K562 (cell line): ENCODE data around the gene ATF3. TPM values are rescaled to one million over a fixed set of nuclear protein-coding genes. Genes with fewer than 3 reads are reported as not detected.

Experiments used
- ATAC-seq: fragments of 200-7000 bp; cut with Tn5 transposase; 3 replicates; pipeline ENCODE4 v1.9.1; 2020; ENCODE audit warnings: moderate library complexity
- BruUV-seq: library from RNA; stranded (reverse); fragments of 400-500 nt; replicated peaks from 2 replicates; lab custom pipeline; 2021; lab: Mats Ljungman, UMichigan
- CTCF ChIA-PET: fragments of 300-600 bp; formaldehyde crosslinking; extraction: SDS; loops from one replicate; lab custom pipeline; 2021; ENCODE audit warnings: low intra/inter-chr PET ratio; lab: Yijun Ruan, JAX
- POLR2A ChIA-PET: fragments of 300-600, 350-650 bp; sonication (Branson Sonifier 250); formaldehyde crosslinking; extraction: SDS; loops from one replicate; lab custom pipeline; 2021; ENCODE audit warnings: antibody characterized with exemption, inconsistent platforms; lab: Yijun Ruan, JAX
- DNase-seq, 4 experiments: peaks; one replicate each; pipeline versions ENCODE4 v3.0.0 to v3.0.0-alpha.2; 2011 to 2018; ENCODE audit warnings: low spot score in 3 of 4, mixed read lengths in 3 of 4; ENCODE audit errors: extremely low read depth in 1 of 4
- FAIRE-seq: peaks from 2 replicates; lab custom pipeline; 2011; peaks lifted over from hg19 to GRCh38; lab: Jason Lieb, UNC
- H2AFZ ChIP-seq: 2 replicates; pipeline ENCODE4 v1.6.0; 2011; ENCODE audit warnings: low read depth, low read length, control low read depth, inconsistent platforms
- H3K27ac ChIP-seq: fragments of 200-600 bp; 3 replicates; pipeline ENCODE4 v1.8.0; 2011; ENCODE audit warnings: low read depth, mild to moderate bottlenecking, control low read depth, inconsistent platforms, low read length, moderate library complexity, mixed read lengths; ENCODE audit errors: extremely low read depth
- H3K27me3 ChIP-seq, 2 experiments: fragments of 300-600 bp in 1 of 2; 2 replicates in 1 of 2; 3 replicates in 1 of 2; pipeline versions ENCODE4 v1.6.0 to v1.8.0; 2011; ENCODE audit warnings: inconsistent platforms in 2 of 2, low read length in 2 of 2, mild to moderate bottlenecking in 1 of 2, mixed read lengths in 1 of 2, moderate library complexity in 1 of 2; ENCODE audit not compliant: control insufficient read depth in 2 of 2, insufficient read depth in 2 of 2
- H3K36me3 ChIP-seq: fragments of 300-600 bp; 3 replicates; pipeline ENCODE4 v1.8.0; 2011; ENCODE audit warnings: mild to moderate bottlenecking, low read length, inconsistent platforms; ENCODE audit not compliant: control insufficient read depth, insufficient read depth
- H3K4me1 ChIP-seq, 2 experiments: fragments of 200-600 bp in 1 of 2; replicated peaks in 1 of 2; 2 replicates in 1 of 2; 3 replicates in 1 of 2; pipeline versions ENCODE4 v1.5.1 to v1.8.0; 2011; ENCODE audit warnings: inconsistent platforms in 2 of 2, low read length in 2 of 2, mild to moderate bottlenecking in 1 of 2, mixed read lengths in 1 of 2, moderate library complexity in 1 of 2; ENCODE audit not compliant: control insufficient read depth in 2 of 2, insufficient read depth in 2 of 2
- H3K4me2 ChIP-seq: 2 replicates; pipeline ENCODE4 v1.6.1; 2011; ENCODE audit warnings: low read length, control low read depth, inconsistent platforms, mixed read lengths; ENCODE audit not compliant: insufficient read depth
- H3K4me3 ChIP-seq: fragments of 200-600 bp; sonication (generic), shearing (Covaris generic); 2 replicates; pipeline ENCODE4 v1.5.1; 2016; ENCODE audit warnings: control low read depth, inconsistent platforms
- H3K79me2 ChIP-seq: fragments of 200-600 bp; 3 replicates; pipeline ENCODE4 v1.8.0; 2011; ENCODE audit warnings: low read length, inconsistent platforms; ENCODE audit not compliant: control insufficient read depth, insufficient read depth
- H3K9ac ChIP-seq, 2 experiments: 2 replicates each; pipeline versions ENCODE4 v1.6.0 to v1.6.1; 2011; ENCODE audit warnings: low read depth in 2 of 2, low read length in 2 of 2, control low read depth in 1 of 2, inconsistent platforms in 1 of 2, mild to moderate bottlenecking in 1 of 2, mixed read lengths in 1 of 2; ENCODE audit not compliant: insufficient read depth in 1 of 2
- H3K9me1 ChIP-seq: one replicate; pipeline ENCODE4 v1.6.0; 2011; ENCODE audit warnings: inconsistent platforms, mild to moderate bottlenecking, low read length, moderate library complexity; ENCODE audit not compliant: control insufficient read depth, insufficient read depth
- H3K9me3 ChIP-seq: replicated peaks from 2 replicates; pipeline ENCODE4 v1.5.1; 2011; ENCODE audit warnings: low read depth, low read length, inconsistent platforms; ENCODE audit not compliant: control insufficient read depth, insufficient read depth
- H4K20me1 ChIP-seq: replicated peaks from 2 replicates; pipeline ENCODE4 v1.6.1; 2011; ENCODE audit warnings: low read length, inconsistent platforms, mixed read lengths; ENCODE audit not compliant: control insufficient read depth, insufficient read depth
- ETV1 ChIP-seq: fragments of 450-650 bp; conservative IDR thresholded peaks from 2 replicates; pipeline ENCODE4 v1.6.1; 2016; ENCODE audit warnings: missing genetic modification characterization, control low read depth, low read depth, missing compliant biosample characterization
- MIER1 ChIP-seq: fragments of 450-650 bp; IDR thresholded peaks from 2 replicates; pipeline ENCODE4 v1.6.1; 2016; ENCODE audit warnings: antibody characterized with exemption, mild to moderate bottlenecking, low read depth
- POLR2G ChIP-seq: fragments of 200-400 bp; formaldehyde crosslinking; IDR thresholded peaks from 2 replicates; pipeline ENCODE4 v1.6.1; 2017; ENCODE audit warnings: low read depth, mild to moderate bottlenecking, antibody characterized with exemption, low read length, moderate library complexity
- POLR2H ChIP-seq: IDR thresholded peaks from 2 replicates; pipeline ENCODE4 v1.6.1; 2016; ENCODE audit warnings: missing genetic modification characterization, low read depth, mild to moderate bottlenecking, control low read depth, missing compliant biosample characterization, moderate library complexity
- RBFOX2 ChIP-seq: fragments of 200-400 bp; formaldehyde crosslinking; IDR thresholded peaks from 2 replicates; pipeline ENCODE4 v1.6.1; 2017; ENCODE audit warnings: low read depth, mild to moderate bottlenecking, low read length, moderate library complexity
- SOX6 ChIP-seq: fragments of 450-650 bp; IDR thresholded peaks from 2 replicates; pipeline ENCODE4 v1.6.1; 2014; ENCODE audit warnings: mild to moderate bottlenecking
- TGIF2 ChIP-seq: sonication (generic); formaldehyde crosslinking; IDR thresholded peaks from 2 replicates; pipeline ENCODE4 v1.8.1; 2022; ENCODE audit warnings: mild to moderate bottlenecking, missing genetic modification reagents, moderate library complexity
- WGBS: fragments of 100-300 bp; shearing (Covaris generic); methylation state at CpG from one replicate; pipeline ENCODE4 v1.1.6; 2016; ENCODE audit warnings: low coverage, mixed read lengths; ENCODE audit not compliant: insufficient coverage; ENCODE audit errors: missing lambda C conversion rate; 5-methylcytosine and 5-hydroxymethylcytosine counted together
- in situ Hi-C: fragments of 300-500 bp; cut with MboI; formaldehyde crosslinking; loops from 4 replicates; pipeline ENCODE4 v1.15.0; 2018; ENCODE audit warnings: inconsistent platforms, mixed read lengths
- intact Hi-C: fragments of 100-400 bp; cut with micrococcal nuclease; formaldehyde crosslinking; loops from 2 replicates; pipeline ENCODE4 v1.14.2; 2022
- polyA plus RNA-seq, 8 experiments: library from polyadenylated mRNA; depleted of rRNA in 4 of 8; stranded (reverse) in 5 of 8; unstranded in 3 of 8; fragments of >200 nt; fragmentation: Nextera tagmentation in 2 of 8; fragmentation: Illumina TruSeq in 1 of 8; extraction: Ambion mirVana in 2 of 8; extraction: Trizol in 1 of 8; gene quantifications; 2 replicates each; pipeline versions ENCODE4 v1.2.1 to v1.2.3, GENCODE V29; 2011 to 2014; ENCODE audit warnings: inconsistent platforms in 1 of 8, missing spikeins in 1 of 8
- total RNA-seq, 7 experiments: library from RNA; depleted of rRNA in 6 of 7; stranded (reverse); fragments of >200 nt in 6 of 7; fragmentation: Illumina TruSeq in 2 of 7; extraction: Trizol in 2 of 7; gene quantifications; 2 replicates each; pipeline versions ENCODE4 v1.2.1 to v1.2.3, GENCODE V29; 2011 to 2021; ENCODE audit warnings: low replicate concordance in 1 of 7

ATF3 gene
- total and polyA plus RNA-seq, 9 of the 15 experiments (the other 6 are each of a cell fraction or from before 2014, with no cell fraction given): 3.5 to 28.2 (median 19.8) TPM

- no peak overlapping the region for H3K4me2 ChIP-seq
- no peaks in the 10 kb centered on the region for H3K9me3 ChIP-seq
- H2AFZ ChIP-seq: no peak overlapping the region
- no peak overlapping the region for H3K4me3 ChIP-seq
- in situ Hi-C loops: no loop called here
- ATAC-seq (no peak), FAIRE-seq (no peak), DNase-seq (no peak)
- H3K27ac ChIP-seq: no peak overlapping the region
- H3K79me2 ChIP-seq: peaks cover under 1% of the 10 kb centered on the region; the same call in 1 of the 3 replicates
- intact Hi-C loops: no loop called here
- TF ChIP-seq POLR2G (0 out of 2 replicates have a peak, but pooled peaks have one; percentile 6), RBFOX2 (0 out of 2 replicates have a peak, but pooled peaks have one; percentile 17), ETV1 (tag) (no peak), MIER1 (no peak), POLR2H (tag) (no peak), TGIF2 (no peak), SOX6 (no peak)
- 56% methylated on average over 8 of the region's 8 CpGs for WGBS
- H3K27me3 ChIP-seq: peaks cover 0 to 7% of the 10 kb centered on the region in 2 experiments; a peak in 3 of 5 replicates
- CTCF ChIA-PET: no interaction called here
- no peaks in the 10 kb centered on the region for H3K9me1 ChIP-seq
- BruUV-seq: no TSS peak
- no peak overlapping the region for H3K9ac ChIP-seq
- H3K36me3 ChIP-seq: peaks cover 49% of the 10 kb centered on the region
- H4K20me1 ChIP-seq: peaks cover 21% of the 10 kb centered on the region
- H3K4me1 ChIP-seq: no peaks in the 10 kb centered on the region
- POLR2A ChIA-PET: interaction anchor here (0.6 to 4.7 kb wide), 10 partner anchors 8 to 142 kb away, joined by 3 to 90 read pairs (median 4); partner anchors contain the start of gene ATF3
Measured at GRCh38 chr1:212618466-212619210, 10.1 kb downstream of the ATF3 start.
